OCI-LY3 (cell line): ENCODE measurements around the gene SAMD5.

Experiments used
- EZH2phosphoT487 ChIP-seq: fragments of 200-600 bp; shearing (Covaris generic); IDR thresholded peaks from 2 replicates; pipeline ENCODE4 v1.6.1; 2018; ENCODE audit warnings: antibody characterized with exemption, mixed run types, low read depth
- TF ChIP-seq, protein P1 (sequence below): fragments of 200-600, 300-600 bp; sonication (generic); IDR thresholded peaks from 2 replicates; pipeline ENCODE4 v1.5.1; 2014; ENCODE audit warnings: antibody characterized with exemption, low read length, low read depth

DNA sequence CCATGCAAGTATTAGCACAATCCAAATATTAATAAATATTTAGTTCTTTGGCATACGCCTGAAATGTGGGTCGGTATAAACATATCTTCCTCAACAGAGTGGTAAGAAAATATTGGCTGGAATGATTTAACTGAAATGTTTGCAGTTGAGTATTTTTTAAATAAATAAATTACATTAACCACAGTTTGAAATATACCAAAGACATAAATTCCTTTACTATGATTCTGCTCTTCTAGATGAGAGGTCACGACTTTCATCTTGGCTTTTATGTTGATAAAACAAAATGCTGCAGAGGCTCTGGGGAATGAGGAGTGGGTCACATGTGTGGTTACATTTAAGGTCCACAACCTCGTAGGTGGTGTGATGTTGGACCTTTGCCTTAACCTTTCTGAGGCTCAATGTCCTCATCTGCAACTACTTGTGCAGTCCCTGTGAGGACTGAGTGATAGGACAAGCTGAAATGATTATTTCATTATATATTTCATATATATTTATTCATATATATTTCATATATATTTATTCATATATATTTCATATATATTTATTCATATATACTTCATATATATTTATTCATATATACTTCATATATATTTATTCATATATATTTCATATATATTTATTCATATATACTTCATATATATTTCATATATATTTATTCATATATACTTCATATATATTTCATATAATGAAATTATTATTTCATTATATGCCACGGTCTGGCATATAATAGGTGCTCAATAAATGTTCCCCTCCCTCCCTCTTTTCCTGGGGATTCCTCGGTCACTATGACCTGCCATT, 107.4 kb downstream of the SAMD5 start:
- TF ChIP-seq, protein P1, sequence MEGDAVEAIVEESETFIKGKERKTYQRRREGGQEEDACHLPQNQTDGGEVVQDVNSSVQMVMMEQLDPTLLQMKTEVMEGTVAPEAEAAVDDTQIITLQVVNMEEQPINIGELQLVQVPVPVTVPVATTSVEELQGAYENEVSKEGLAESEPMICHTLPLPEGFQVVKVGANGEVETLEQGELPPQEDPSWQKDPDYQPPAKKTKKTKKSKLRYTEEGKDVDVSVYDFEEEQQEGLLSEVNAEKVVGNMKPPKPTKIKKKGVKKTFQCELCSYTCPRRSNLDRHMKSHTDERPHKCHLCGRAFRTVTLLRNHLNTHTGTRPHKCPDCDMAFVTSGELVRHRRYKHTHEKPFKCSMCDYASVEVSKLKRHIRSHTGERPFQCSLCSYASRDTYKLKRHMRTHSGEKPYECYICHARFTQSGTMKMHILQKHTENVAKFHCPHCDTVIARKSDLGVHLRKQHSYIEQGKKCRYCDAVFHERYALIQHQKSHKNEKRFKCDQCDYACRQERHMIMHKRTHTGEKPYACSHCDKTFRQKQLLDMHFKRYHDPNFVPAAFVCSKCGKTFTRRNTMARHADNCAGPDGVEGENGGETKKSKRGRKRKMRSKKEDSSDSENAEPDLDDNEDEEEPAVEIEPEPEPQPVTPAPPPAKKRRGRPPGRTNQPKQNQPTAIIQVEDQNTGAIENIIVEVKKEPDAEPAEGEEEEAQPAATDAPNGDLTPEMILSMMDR: no peak
- TF ChIP-seq EZH2phosphoT487: no peak
